Neural progenitor cell (in vitro differentiated cells): ENCODE measurements around the gene TMEM50B.

Experiments used
- EZH2 ChIP-seq: fragments of 200-600 bp; sonication (generic); IDR thresholded peaks from 2 replicates; pipeline ENCODE4 v1.6.1; 2017; ENCODE audit warnings: antibody characterized with exemption, mild to moderate bottlenecking, moderate library complexity
- EZH2phosphoT487 ChIP-seq: fragments of 200-600 bp; sonication (generic); IDR thresholded peaks from 2 replicates; pipeline ENCODE4 v1.6.1; 2017; ENCODE audit warnings: antibody characterized with exemption
- TF ChIP-seq, protein P1 (sequence below): fragments of 200-600 bp; sonication (generic); IDR thresholded peaks from 2 replicates; pipeline ENCODE4 v1.5.1; 2017; ENCODE audit warnings: antibody characterized with exemption, mild to moderate bottlenecking

DNA sequence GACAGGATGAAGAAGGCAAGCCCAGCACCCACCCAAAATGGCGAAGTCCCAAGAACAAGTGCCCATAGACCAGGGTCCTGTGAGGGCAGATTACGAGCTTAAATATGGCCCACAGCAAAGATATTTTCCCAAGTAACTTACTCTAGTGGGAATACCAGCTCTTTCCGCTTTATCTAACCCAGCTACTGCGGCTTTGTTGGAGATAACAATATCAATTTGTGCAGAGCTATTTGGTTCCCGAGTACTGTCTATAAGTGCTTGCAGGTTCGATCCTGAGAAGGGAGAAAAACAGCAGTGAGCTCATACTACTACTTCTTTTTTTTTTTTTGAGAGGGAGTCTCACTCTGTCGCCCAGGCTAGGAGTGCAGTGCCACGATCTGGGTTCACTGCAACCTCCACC is 26.1 kb upstream of the TMEM50B start:
- TF ChIP-seq, protein P1, sequence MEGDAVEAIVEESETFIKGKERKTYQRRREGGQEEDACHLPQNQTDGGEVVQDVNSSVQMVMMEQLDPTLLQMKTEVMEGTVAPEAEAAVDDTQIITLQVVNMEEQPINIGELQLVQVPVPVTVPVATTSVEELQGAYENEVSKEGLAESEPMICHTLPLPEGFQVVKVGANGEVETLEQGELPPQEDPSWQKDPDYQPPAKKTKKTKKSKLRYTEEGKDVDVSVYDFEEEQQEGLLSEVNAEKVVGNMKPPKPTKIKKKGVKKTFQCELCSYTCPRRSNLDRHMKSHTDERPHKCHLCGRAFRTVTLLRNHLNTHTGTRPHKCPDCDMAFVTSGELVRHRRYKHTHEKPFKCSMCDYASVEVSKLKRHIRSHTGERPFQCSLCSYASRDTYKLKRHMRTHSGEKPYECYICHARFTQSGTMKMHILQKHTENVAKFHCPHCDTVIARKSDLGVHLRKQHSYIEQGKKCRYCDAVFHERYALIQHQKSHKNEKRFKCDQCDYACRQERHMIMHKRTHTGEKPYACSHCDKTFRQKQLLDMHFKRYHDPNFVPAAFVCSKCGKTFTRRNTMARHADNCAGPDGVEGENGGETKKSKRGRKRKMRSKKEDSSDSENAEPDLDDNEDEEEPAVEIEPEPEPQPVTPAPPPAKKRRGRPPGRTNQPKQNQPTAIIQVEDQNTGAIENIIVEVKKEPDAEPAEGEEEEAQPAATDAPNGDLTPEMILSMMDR: no peak
- TF ChIP-seq EZH2 (no peak), EZH2phosphoT487 (no peak)
